ENCODE results near the gene LDB2. TPM values are rescaled to one million over a fixed set of nuclear protein-coding genes. Genes with fewer than 3 reads are reported as not detected.

LDB2 gene
- total RNA-seq, 1 donor from 2014 or later = 137 TPM

DNA sequence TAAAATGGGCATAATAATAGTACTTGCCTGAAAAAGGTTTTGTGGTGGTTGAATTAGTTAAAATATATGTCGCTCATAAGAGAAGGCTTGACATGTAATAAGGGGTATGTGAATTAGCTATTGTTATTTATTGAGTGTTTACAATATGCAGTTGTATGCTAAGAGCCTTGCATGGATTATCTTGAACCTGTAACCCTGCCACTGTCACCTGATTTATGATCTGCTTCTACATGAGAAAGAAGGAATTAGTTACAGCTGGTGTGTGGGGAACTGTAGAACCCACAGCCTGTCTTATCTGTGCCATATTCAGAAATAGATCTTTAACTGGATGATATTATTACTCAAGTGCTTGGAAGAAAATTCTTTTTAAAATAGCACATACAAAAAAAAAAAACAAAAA is 227.7 kb downstream of the LDB2 start:
- H3K27ac ChIP-seq = no peak overlapping the region
- intact Hi-C loops (cut with DNase I) = no loop called here
- peaks cover 0 to 4% of the 10 kb centered on the region in 2 donors for H3K4me1 ChIP-seq
- H3K9me3 ChIP-seq = no peaks in the 10 kb centered on the region
- H3K36me3 ChIP-seq = no peaks in the 10 kb centered on the region
- DNase-seq (ENCODE audit: low spot score in 2 of 2) = no peak
- no peak overlapping the region for H3K4me3 ChIP-seq
- no peak for TF ChIP-seq CTCF (IDR thresholded peaks at IDR 0.05)
- no peaks in the 10 kb centered on the region for H3K27me3 ChIP-seq

DNA sequence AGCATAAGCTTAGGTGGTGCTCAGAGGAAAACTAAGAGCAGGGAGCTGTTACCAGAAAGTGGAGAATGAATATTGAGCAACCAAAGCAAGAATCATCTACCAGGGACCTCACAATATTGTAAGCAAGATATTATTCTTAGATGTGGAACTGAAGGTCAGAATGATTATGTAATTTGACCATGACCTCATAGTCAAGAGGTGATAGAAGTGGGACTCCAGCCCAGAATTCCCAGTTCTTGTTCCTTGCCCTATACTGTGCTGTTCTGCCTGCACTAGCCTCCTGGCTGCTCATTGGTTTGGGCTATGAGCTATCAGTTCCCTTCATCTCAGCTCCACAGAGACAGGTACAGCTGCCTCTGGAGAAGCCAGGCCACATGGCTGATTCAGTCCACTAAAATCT is 229.4 kb downstream of the LDB2 start:
- Histone ChIP-seq H3K36me3 (no peaks in the 10 kb centered on the region), H3K4me3 (no peak overlapping the region), H3K27ac (no peak overlapping the region), H3K4me1 (peaks cover 0 to 4% of the 10 kb centered on the region in 2 donors), H3K27me3 (no peaks in the 10 kb centered on the region), H3K9me3 (no peaks in the 10 kb centered on the region)
- intact Hi-C loops (cut with DNase I) = no loop called here
- DNase-seq (ENCODE audit: low spot score in 2 of 2) = no peak
- TF ChIP-seq CTCF (IDR thresholded peaks at IDR 0.05) = no peak

DNA sequence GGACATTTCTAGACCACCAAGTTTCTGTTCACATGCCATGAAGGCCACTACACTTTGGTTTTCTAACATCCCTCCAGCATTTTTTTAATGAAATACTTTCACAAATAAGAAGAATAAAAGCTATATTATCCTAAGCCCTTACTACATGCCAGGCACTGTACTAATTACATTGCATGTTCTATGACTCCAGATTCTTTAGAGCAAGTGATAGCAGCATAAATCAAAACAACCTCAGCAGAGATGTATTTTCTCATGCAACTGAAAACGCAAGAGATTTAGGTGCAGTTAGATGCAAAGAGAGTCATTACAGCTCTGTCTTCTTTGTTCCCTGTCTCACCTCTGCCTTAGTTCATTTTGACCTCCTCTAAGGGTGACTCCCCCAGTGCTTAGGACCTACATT is 230.0 kb downstream of the LDB2 start:
- TF ChIP-seq CTCF (IDR thresholded peaks at IDR 0.05) = no peak
- Histone ChIP-seq H3K36me3 (no peaks in the 10 kb centered on the region), H3K27me3 (no peaks in the 10 kb centered on the region), H3K9me3 (no peaks in the 10 kb centered on the region), H3K4me1 (peaks cover 0 to 4% of the 10 kb centered on the region in 2 donors), H3K4me3 (no peak overlapping the region), H3K27ac (no peak overlapping the region)
- intact Hi-C loops (cut with DNase I) = no loop called here
- DNase-seq (ENCODE audit: low spot score in 2 of 2) = no peak

GRCh38 chr4:16667464-16667863 is 231.0 kb downstream of the LDB2 start:
- Histone ChIP-seq H3K4me1 (peaks cover 0 to 4% of the 10 kb centered on the region in 2 donors), H3K9me3 (no peaks in the 10 kb centered on the region), H3K27ac (no peak overlapping the region), H3K4me3 (no peak overlapping the region), H3K36me3 (no peaks in the 10 kb centered on the region), H3K27me3 (no peaks in the 10 kb centered on the region)
- intact Hi-C loops (cut with DNase I) = no loop called here
- no peak for DNase-seq (ENCODE audit: low spot score in 2 of 2)
- TF ChIP-seq CTCF (IDR thresholded peaks at IDR 0.05) = no peak

- no peaks in the 10 kb centered on the region for H3K27me3 ChIP-seq
- no peaks in the 10 kb centered on the region for H3K36me3 ChIP-seq
- H3K4me3 ChIP-seq = no peak overlapping the region
- no peak for TF ChIP-seq CTCF (IDR thresholded peaks at IDR 0.05)
- H3K27ac ChIP-seq = no peak overlapping the region
- no peaks in the 10 kb centered on the region for H3K9me3 ChIP-seq
- DNase-seq (ENCODE audit: low spot score in 2 of 2) = no peak
- no peaks in the 10 kb centered on the region for H3K4me1 ChIP-seq
- intact Hi-C loops (cut with DNase I) = no loop called here
Observed at GRCh38 chr4:16665942-16666551, 232.4 kb downstream of the LDB2 start.

- Histone ChIP-seq H3K9me3 (no peaks in the 10 kb centered on the region), H3K36me3 (no peaks in the 10 kb centered on the region), H3K27ac (no peak overlapping the region), H3K27me3 (no peaks in the 10 kb centered on the region), H3K4me1 (no peaks in the 10 kb centered on the region), H3K4me3 (no peak overlapping the region)
- intact Hi-C loops (cut with DNase I) = no loop called here
- DNase-seq (ENCODE audit: low spot score in 2 of 2) = no peak
- TF ChIP-seq CTCF (IDR thresholded peaks at IDR 0.05) = no peak
Observed at GRCh38 chr4:16663732-16664131, 234.7 kb downstream of the LDB2 start.
